ENCODE measurements around the gene ZNF598.

The ZNF598 gene

GRCh38 chr16:2027024-2028010, 17.7 kb upstream of the ZNF598 start:
- TF ChIP-seq ZNF274 (IDR thresholded peaks at IDR 0.05; ENCODE audit: low read depth, low read length): no peak

GRCh38 chr16:2026461-2027023, 16.9 kb upstream of the ZNF598 start, which contains the start of gene NHERF2:
TSS of gene NHERF2 (plus strand) at chr16:2026902. CDS start at chr16:2027006, 104 bp downstream.
- TF ChIP-seq ZNF274 (IDR thresholded peaks at IDR 0.05; ENCODE audit: low read depth, low read length): no peak
- H3K4me3 ChIP-seq (ENCODE audit: low read length): no peak within 1 kb of the TSS; the same call in 1 of the 2 replicates

More at GRCh38 chr16:2027024-2028010, 17.7 kb upstream of the ZNF598 start:
- no peak overlapping the region; the same call in 1 of the 2 replicates for H3K4me3 ChIP-seq (ENCODE audit: low read length)

GRCh38 chr16:2025878-2026460, 16.3 kb upstream of the ZNF598 start:
- H3K4me3 ChIP-seq (ENCODE audit: low read length): no peak overlapping the region

GRCh38 chr16:2025251-2025650, 15.6 kb upstream of the ZNF598 start:
- no peak for TF ChIP-seq ZNF274 (IDR thresholded peaks at IDR 0.05; ENCODE audit: low read depth, low read length)
- no peak overlapping the region for H3K4me3 ChIP-seq (ENCODE audit: low read length)

More at GRCh38 chr16:2025878-2026460, 16.3 kb upstream of the ZNF598 start:
- no peak for TF ChIP-seq ZNF274 (IDR thresholded peaks at IDR 0.05; ENCODE audit: low read depth, low read length)

GRCh38 chr16:2024032-2024420, 14.4 kb upstream of the ZNF598 start:
- H3K4me3 ChIP-seq (ENCODE audit: low read length): no peak overlapping the region
- no peak for TF ChIP-seq ZNF274 (IDR thresholded peaks at IDR 0.05; ENCODE audit: low read depth, low read length)

- H3K4me3 ChIP-seq (ENCODE audit: low read length): no peak overlapping the region; the same call in 1 of the 2 replicates
- no peak for TF ChIP-seq ZNF274 (IDR thresholded peaks at IDR 0.05; ENCODE audit: low read depth, low read length)
These were observed 13.7 kb upstream of the ZNF598 start for GRCh38 chr16:2023092-2024031.

- TF ChIP-seq ZNF274 (IDR thresholded peaks at IDR 0.05; ENCODE audit: low read depth, low read length): no peak
- H3K4me3 ChIP-seq (ENCODE audit: low read length): no peak overlapping the region; the same call in 1 of the 2 replicates
These were observed 13.1 kb upstream of the ZNF598 start for GRCh38 chr16:2022723-2023091.

GRCh38 chr16:2019921-2020831, 10.6 kb upstream of the ZNF598 start:
- TF ChIP-seq ZNF274 (IDR thresholded peaks at IDR 0.05; ENCODE audit: low read depth, low read length): no peak
- no peak overlapping the region for H3K4me3 ChIP-seq (ENCODE audit: low read length)

- no peak for TF ChIP-seq ZNF274 (IDR thresholded peaks at IDR 0.05; ENCODE audit: low read depth, low read length)
- no peak within 1 kb of the TSS for H3K4me3 ChIP-seq (ENCODE audit: low read length)
These were observed 9.9 kb upstream of the ZNF598 start, which contains the start of gene NPW for GRCh38 chr16:2019518-2019920. TSS of gene NPW (plus strand) at chr16:2019785.

GRCh38 chr16:2016407-2016922, 6.8 kb upstream of the ZNF598 start:
- no peak overlapping the region for H3K4me3 ChIP-seq (ENCODE audit: low read length)
- TF ChIP-seq ZNF274 (IDR thresholded peaks at IDR 0.05; ENCODE audit: low read depth, low read length): no peak

- TF ChIP-seq ZNF274 (IDR thresholded peaks at IDR 0.05; ENCODE audit: low read depth, low read length): no peak
- no peak overlapping the region for H3K4me3 ChIP-seq (ENCODE audit: low read length)
These were observed 6.3 kb upstream of the ZNF598 start for GRCh38 chr16:2015947-2016208.

- TF ChIP-seq ZNF274 (IDR thresholded peaks at IDR 0.05; ENCODE audit: low read depth, low read length): no peak
- no peak overlapping the region for H3K4me3 ChIP-seq (ENCODE audit: low read length)
These were observed 5.7 kb upstream of the ZNF598 start for GRCh38 chr16:2015117-2015946.
